Raji (cell line): Measurements from ENCODE around the gene STIL.

Experiments used
- POLR2A ChIP-seq: IDR thresholded peaks from 2 replicates; pipeline ENCODE4 v1.6.1; 2011; ENCODE audit warnings: low read depth, low read length, control low read depth; ENCODE audit not compliant: insufficient read depth

The STIL gene

DNA sequence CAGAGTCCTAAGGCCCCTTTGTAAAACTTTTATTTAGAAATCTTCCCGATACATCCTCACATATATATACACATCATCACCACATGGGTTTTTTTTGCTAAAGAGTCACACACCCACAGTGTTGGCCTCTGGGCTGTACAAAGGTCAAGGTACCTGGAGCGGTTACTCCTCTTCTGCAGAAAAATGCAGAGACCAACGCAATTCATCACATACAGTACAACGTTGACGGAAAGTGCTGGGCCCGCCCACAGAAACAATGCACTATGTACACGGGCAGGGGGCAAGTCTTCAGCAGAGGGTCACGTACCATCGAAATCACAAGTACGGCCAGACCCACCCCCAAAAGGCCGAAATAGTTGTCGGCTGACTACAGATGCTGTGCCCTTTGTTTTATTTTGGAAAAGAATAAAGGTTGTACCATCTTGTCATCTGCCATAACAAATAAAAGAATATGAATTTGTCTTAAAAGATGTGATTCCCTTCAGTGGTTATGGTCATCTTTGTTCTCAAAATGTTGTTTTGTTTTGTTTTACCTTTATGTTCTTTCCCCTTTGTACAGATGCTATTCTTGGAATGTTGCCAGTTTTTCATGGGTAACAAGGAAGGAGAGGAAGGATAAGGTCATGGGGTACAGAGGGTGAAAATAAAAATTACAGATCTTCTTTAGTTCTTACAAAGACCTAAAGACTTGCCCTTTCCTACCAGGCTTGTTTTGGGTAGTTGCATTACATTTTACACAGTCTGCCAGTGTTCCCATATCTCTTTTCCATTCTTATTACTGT lies 97.5 kb downstream of the STIL start:
- no peak for TF ChIP-seq POLR2A

DNA sequence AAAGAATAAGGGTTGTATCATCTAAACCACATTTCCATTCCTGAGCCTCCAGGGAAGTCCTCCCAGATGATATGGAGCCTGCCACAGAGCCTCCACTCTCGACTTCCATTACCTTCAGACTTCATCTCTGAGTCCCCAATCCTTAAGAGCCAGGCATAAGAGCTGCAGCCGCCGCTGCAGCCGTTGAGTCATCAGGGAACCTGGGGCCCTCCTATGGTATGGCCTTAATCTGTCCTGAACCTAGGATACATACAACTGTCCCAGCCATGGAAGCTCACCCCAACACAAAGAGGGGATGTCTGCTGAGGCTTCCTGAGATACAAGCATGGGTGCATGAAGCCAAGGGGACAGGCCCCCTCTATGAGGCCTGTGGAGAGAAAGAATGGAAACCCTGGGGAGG lies 98.2 kb downstream of the STIL start:
- TF ChIP-seq POLR2A, result no peak

DNA sequence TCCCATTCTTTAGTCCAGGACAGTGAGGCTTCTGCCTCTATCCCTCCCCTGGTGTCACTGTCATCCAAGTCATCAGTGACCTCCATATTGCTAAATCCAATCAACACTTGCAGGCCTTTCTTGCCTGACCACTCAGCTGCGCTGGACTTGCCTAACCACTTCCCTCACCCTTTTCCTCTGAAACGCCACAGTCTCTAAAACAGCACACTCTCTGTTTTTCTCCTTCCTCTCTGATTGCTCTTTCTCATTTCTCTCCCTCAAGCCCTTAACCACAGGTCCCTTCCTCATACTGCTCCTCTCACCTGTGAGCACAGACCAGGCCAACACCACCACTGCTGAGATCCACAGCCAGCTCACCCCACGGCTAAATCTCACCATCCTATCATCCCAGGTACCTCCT lies 99.4 kb downstream of the STIL start:
- TF ChIP-seq POLR2A, result no peak

DNA sequence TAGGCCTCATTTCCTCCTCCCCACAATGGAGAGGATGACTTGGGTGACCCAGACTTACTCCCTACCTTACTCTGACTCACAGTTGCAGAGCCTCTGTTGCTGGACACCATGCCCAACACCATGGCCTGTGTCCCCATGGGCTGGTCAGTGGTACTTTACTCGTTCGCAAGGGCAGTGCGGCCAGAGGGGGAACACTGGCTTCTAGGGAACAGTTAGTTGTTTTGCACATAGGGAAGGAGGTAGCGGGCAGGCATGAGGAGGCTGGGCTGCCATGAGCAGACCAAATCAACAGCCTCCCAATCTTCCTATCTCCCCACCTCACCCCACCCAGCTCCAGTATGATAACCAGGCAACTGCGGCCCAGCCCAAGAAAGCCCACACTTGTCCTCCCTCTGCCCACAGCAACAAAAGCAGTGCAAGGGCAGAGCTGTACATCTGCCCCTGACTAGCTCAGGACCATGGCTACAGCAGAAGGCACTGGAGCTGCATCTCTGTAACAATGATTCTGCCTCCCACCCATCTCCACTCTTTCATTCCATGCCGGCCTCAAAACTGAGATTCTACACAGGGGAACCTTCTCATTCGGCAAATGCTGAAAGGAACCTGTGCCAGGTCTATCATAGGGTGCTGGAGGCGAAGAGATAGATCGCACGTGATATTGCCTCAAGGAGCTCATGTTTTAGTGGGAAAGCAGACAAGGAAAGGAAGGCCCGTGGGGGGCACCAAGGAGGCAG lies 100.5 kb downstream of the STIL start:
- TF ChIP-seq POLR2A, result no peak

DNA sequence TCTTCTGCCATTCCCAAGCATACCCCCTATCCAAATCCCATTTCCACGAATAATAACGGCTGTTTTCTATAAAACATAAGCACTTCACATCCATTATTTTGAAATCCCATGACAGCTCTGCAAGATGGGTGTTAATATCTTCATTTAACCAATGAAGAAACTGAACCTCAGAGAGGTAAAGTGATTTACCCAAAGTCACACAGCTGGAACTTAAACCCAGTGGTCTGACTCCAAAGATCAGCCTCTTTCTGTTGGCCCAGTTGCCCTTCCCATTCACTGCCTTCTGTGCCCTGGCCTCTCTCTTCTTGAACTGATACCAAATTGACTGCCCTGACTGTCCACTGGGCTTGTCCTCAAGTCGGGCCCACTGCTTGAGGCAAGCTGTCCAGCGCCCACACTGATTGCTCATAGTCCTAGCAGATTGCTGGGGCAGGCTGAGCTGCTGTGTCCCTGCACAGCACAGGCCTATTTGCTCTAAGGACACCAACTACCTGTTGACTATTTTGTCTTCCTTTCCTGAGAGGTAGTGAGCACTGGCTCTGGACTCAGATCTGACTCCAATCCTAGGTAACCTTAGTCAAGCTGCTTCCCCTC lies 101.2 kb downstream of the STIL start:
- TF ChIP-seq POLR2A, result no peak

DNA sequence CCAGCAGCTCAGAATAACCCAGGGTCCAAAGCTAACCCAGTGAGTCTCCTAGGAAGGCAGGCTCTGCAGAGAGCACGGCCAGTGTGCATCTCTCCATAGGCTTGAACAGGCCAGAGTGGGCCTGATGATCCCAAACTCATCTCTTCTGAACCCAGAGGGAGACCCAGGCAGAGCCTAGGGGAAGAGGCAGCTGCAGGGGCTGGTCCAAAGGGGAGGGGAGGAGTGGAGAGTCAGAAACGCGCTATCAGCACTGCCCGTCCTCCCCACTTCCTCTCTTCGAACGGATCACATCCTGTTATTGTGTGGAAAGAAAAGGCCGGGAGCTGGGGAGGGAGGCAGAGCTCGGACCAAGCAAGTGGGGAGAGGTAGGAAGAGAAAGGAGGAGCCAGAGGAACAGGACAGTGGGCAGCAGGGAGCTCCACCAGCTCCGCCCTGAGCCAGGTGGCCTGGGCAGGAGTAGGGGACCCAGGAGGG lies 102.1 kb downstream of the STIL start:
- no peak for TF ChIP-seq POLR2A

DNA sequence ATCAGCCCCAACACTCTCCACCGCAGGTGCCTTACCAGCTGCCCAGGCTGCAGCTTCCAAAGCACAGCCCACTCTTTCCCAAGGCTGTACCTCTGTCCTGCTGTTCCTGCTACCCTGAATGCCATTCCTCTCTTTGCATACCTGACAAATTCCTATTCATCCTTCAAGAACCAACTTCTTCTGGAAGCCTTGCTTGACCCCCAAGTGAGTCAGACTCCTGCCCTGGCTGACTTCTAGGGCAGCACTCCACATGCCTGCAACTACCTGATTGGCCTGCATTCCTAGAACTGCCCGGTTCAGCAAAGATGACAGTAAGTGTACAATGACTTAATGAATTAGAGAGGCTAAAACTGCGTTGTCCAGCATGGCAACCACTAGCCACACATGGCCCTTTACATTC lies 103.3 kb downstream of the STIL start:
- no peak for TF ChIP-seq POLR2A

DNA sequence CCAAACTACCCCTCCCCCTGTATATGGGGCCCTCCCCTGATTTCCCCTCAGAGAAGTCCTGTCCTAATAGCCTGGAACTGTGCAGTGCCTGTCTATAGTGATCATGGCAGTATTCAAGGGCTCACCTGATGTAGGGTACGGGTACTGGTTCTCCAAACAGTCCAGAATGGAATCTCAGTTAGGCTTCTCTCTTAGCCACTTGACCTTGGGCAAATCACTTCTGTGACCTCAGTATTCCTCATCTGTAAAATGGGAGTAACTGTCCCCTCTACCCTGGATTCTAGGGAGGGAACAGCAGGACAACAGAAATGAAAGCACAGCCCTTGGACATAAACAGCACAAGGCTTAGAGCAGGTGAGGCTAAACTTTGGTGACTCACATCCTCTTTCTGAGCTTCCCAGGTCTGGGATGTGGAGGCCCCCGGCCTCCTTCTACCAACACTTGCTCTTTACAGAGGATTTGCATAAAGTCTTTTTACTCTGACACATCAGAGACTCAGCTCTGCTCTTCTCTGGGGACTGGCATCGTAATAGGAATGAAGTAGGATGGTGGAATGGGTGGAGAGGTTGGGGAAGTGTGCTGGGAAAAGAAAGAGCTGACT lies 104.1 kb downstream of the STIL start:
- TF ChIP-seq POLR2A, result no peak

DNA sequence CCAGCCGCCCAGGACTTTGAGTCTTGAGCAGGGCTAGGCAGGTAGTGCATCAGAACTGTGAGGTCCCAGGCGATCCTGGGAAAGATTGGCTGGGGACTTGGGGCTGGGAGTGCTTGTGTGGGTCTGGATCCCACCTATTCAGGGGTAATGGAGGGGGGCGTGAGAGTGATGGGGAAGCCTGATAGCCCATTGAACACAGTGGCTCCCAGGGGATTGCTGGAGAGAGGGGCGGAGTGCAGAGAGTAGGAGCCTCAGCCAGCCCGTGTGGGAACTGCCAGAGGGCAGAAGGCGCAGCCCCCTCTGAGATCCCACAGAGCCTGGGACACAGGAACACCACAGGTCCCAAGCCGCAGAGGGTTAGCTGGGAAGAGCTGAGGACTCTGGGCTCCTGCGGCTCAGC lies 104.9 kb downstream of the STIL start:
- no peak for TF ChIP-seq POLR2A

DNA sequence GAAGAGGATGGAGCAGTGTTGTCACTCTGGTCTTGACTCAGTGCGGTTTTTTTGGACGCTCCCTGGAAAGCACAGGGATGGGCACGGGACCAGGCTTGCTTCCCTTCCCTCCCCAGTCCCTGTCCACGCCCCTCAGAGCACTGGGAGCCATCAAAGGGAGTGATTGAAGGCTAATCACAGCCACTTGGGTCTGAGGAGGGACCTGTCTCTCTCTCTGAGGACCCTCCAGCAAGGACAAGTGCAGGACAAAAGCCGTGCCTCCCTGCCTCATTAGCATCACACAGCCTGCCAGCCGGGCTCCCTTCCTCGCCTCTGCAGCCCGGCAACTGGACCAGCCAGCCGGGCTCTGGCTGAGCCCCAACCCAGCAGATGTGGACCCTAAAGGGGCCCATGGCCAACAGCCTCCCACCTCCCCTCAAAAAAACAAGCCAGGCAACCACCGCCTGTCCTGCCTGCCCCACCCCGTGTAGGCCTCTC lies 105.5 kb downstream of the STIL start:
- TF ChIP-seq POLR2A, result no peak

DNA sequence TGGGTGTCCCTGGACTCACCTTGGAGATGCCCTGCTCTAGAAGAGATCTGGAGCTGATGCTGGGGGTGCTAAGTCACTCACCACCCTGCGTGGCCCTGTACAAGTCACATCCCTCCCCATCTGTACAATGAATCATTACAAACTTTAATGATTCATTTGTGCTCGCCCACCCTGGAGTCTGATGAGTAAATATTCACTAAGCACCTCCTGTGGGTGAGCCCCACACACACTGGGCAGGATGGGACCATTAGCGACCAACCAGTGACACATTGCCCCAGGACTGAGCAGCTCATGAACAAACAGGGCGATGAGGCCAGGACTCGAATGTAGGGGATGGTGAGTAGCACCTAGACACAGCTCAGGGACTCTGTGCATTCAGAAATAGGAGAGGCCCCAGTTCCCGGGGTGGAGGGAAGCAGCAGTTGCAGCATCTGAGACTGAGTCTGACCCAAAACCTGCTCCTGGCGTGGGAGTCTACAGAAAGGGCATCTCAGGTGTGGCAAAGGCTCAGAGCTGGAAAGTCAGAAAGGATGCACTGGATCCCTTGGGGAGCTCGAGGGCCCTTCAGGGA lies 106.1 kb downstream of the STIL start:
- no peak for TF ChIP-seq POLR2A

DNA sequence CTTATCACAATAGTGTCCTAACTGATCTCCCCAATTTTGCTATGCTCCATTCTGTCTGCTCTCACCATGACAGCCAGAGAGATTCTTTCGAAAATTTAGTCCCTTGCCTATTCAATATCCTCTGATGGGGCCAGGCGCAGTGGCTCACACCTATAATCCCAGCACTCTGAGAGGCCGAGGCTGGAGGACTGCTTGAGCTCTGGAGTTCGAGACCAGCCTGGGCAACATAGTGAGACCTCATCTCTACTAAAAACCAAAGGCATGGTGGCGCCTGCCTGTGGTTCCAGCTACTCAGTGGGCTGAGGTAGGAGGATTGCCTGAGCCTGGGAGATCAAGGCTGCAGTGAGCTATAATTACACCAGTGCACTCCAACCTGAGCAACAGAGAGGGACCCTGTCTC lies 108.0 kb downstream of the STIL start:
- no peak for TF ChIP-seq POLR2A

DNA sequence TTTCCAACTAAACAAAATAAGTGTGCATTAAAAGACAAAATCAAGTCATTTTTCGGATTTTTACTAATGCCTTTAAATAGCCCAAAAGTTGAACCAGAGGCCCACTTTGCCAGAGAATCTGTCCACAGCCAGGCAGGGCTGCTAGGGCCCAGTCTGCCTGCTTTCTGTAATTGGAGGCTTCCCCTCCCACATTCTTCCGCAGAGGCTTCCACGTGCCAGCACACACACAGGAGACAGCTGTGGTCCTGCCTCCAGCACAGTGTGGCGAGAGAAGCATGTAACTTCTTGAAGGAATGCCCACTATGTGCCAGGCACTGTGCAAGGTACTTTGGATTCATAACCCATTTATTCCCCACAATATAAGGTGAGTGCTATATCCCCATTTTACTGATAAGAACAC lies 112.8 kb downstream of the STIL start:
- no peak for TF ChIP-seq POLR2A
